ENCODE results near the gene RNF166. TPM values are rescaled to one million over a fixed set of nuclear protein-coding genes. Genes with fewer than 3 reads are reported as not detected.

Gene RNF166
- total RNA-seq, 1 donor from 2014 or later: 19.4 TPM

DNA sequence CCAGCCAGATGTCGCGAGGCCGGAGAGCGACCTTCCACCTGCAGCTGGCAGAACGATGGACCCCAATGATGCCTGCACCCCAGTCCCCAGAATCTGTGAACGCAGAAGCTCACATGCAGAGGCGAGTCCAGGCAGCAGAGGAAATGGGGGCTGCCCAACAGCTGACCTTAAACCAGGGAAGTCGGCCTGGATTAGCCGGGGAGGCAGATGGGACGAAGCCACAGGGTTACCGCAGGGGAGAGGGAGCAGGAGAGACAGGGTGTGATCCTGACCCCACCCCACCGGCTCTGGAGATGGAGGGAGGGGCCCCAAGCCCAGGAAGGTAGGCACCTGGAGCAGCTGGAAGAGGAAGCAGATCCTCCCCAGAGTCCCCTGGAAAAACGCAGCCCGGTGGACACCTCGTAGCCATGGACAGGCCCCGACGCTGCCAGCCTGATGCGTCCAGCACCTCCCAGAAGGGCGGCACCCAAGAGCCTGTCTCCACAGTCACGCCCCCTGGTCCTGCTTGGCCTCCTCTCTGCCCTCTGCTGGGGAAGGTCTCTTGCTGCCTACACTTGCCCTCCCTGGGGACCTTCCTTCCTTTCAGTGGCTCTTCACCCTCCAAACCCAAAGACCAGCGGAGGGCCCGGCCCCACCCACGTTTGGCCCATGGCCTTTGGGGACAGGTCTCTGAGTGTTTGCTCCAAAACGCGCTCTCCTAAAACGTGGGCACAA is 41.5 kb upstream of the RNF166 start:
- Mint-ChIP-seq H3K27me3 (no peaks in the 10 kb centered on the region), H3K9me3 (ENCODE audit: low read depth) (no peaks in the 10 kb centered on the region), H3K4me3 (ENCODE audit: low read depth) (no peak overlapping the region), H3K36me3 (ENCODE audit: insufficient read depth) (no peaks in the 10 kb centered on the region), H3K4me1 (ENCODE audit: low read depth) (no peaks in the 10 kb centered on the region), H3K27ac (no peak overlapping the region)
- DNase-seq (ENCODE audit: low spot score, unreplicated experiment): no peak
- TF ChIP-seq, protein P1, sequence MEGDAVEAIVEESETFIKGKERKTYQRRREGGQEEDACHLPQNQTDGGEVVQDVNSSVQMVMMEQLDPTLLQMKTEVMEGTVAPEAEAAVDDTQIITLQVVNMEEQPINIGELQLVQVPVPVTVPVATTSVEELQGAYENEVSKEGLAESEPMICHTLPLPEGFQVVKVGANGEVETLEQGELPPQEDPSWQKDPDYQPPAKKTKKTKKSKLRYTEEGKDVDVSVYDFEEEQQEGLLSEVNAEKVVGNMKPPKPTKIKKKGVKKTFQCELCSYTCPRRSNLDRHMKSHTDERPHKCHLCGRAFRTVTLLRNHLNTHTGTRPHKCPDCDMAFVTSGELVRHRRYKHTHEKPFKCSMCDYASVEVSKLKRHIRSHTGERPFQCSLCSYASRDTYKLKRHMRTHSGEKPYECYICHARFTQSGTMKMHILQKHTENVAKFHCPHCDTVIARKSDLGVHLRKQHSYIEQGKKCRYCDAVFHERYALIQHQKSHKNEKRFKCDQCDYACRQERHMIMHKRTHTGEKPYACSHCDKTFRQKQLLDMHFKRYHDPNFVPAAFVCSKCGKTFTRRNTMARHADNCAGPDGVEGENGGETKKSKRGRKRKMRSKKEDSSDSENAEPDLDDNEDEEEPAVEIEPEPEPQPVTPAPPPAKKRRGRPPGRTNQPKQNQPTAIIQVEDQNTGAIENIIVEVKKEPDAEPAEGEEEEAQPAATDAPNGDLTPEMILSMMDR (IDR thresholded peaks at IDR 0.05; ENCODE audit: unreplicated experiment): peak; percentile 27

DNA sequence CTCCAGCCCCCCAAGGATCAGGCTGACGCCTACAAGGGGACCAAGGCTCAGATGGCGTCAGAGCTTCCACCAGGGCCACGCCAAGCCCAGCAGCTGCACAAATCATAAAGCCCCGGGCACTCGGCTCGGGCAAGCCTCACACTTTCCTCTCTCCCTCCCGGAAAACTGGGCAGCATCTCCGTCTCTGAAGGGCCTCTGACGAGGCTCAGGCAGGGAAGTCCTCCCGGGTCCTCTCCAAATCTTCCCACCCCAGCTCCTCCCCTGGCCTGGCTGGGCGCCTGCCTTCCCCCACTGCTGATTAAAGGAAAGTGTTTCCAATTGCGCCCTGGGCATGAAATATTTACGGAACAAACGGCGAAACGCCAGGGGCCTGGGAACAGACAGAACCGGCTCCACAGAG is 40.3 kb upstream of the RNF166 start:
- no peak overlapping the region for H3K4me3 Mint-ChIP-seq (ENCODE audit: low read depth)
- no peaks in the 10 kb centered on the region for H3K4me1 Mint-ChIP-seq (ENCODE audit: low read depth)
- no peaks in the 10 kb centered on the region for H3K9me3 Mint-ChIP-seq (ENCODE audit: low read depth)
- H3K27ac Mint-ChIP-seq: no peak overlapping the region
- H3K36me3 Mint-ChIP-seq (ENCODE audit: insufficient read depth): no peaks in the 10 kb centered on the region
- H3K27me3 Mint-ChIP-seq: no peaks in the 10 kb centered on the region
- DNase-seq (ENCODE audit: low spot score, unreplicated experiment): no peak
- TF ChIP-seq, protein P1 (IDR thresholded peaks at IDR 0.05; ENCODE audit: unreplicated experiment): no peak

DNA sequence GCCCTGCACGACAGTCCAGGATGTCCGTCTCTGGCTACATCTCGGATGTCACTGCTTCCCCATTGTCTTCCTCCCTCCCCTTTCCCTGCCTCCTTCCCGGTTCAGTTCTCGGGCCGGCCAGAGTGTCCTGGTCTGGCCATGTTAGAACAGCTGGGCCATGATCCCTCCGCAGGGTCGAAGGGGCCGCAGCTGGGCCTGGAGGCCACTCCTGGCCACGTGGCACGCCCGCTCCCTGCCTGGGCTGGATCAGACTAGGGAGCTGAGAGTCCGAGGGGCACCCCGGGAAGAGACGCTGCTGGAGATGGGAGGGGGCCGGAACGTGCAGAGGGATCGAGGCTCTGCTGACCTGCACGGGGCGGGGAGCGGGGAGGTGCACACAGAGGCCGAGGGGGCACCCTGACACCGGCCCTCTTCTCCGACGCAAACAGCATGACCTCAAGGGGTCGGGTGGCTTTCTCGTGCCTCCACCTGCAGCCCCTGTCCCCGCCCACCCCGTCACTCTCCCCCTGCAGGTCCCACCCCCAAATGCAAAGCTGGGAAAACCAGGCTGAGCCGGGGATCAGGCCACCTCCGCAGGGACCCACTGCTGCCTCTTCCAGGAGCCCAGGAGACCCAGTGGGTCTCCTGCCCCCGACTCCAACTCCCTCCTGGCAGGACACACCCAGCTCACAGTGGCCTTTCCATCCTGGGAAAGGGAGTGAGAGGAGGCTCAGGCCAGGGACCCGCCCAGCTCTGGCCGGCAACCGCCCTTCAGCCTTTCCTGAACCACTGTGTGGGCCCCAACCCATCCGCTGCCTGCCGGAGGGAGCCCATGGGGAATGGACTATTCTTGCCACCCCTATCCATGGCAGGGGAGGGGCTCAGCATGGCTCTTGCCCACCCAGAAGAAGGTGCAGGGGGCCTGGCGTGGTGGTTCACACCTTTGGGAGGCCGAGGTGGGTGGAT is 38.6 kb upstream of the RNF166 start:
- Mint-ChIP-seq H3K4me3 (ENCODE audit: low read depth) (no peak overlapping the region), H3K27ac (no peak overlapping the region), H3K27me3 (no peaks in the 10 kb centered on the region), H3K9me3 (ENCODE audit: low read depth) (no peaks in the 10 kb centered on the region), H3K4me1 (ENCODE audit: low read depth) (no peaks in the 10 kb centered on the region), H3K36me3 (ENCODE audit: insufficient read depth) (no peaks in the 10 kb centered on the region)
- DNase-seq (ENCODE audit: low spot score, unreplicated experiment): no peak
- TF ChIP-seq, protein P1 (IDR thresholded peaks at IDR 0.05; ENCODE audit: unreplicated experiment): no peak

DNA sequence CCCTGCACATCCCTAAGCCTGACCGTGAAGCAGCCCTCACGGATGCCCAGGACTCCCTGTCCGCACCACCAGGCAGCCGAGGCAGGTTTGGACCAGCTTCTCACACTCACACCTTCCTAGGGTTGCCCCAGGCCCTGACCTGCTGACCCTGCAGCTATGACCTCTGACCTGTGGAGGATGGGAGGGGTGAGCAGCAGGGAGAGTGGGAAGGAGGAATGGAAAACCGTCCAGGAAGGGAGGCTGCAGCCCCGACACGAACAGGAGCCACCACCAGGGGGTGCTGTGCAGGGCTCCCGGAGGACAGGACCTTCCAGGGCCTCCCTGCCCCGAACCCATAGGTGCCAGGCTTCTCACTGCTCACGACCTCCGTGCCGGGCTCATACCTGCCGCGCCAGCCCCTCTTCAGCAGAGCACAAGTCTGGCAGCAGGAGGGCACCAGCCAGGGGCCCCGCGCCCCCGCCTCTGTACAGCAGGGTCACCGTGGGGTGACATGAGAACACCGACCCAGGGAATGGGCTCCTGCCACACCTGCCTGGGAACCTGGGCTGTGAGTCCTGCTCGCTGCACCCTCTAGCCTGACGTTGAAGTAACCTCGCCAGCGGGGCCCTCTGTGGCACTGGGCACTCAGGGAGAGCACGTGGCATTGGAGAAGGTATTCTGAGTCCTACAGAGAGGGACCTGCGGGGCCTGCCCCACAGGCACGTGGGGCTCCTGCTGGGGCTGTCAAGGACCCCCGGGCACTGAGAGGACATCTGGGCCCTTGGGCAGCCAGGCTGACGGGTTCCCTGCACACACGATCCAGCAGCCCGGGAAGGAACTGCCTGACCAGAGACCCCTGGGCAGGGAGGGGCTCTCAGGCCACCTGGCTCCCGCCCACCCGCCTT is 37.7 kb upstream of the RNF166 start:
- H3K4me1 Mint-ChIP-seq (ENCODE audit: low read depth): no peaks in the 10 kb centered on the region
- H3K4me3 Mint-ChIP-seq (ENCODE audit: low read depth): no peak overlapping the region
- no peak overlapping the region for H3K27ac Mint-ChIP-seq
- peaks cover under 1% of the 10 kb centered on the region for H3K27me3 Mint-ChIP-seq
- TF ChIP-seq, protein P1 (IDR thresholded peaks at IDR 0.05; ENCODE audit: unreplicated experiment): peak; percentile 95
- H3K36me3 Mint-ChIP-seq (ENCODE audit: insufficient read depth): no peaks in the 10 kb centered on the region
- H3K9me3 Mint-ChIP-seq (ENCODE audit: low read depth): no peaks in the 10 kb centered on the region
- peak; percentile 81 for DNase-seq (ENCODE audit: low spot score, unreplicated experiment)
